NCI-H524 treated with DMSO at 0.1 percent for 48 hours (cell line): Measurements from ENCODE around the gene LRATD1.

ENCODE experiments used
- DNase-seq: peaks from one replicate; lab custom pipeline; 2025; lab: John Stamatoyannopoulos, UW

Gene LRATD1

GRCh38 chr2:14633461-14634181 is 1.1 kb downstream of the LRATD1 start:
- no peak for DNase-seq

- DNase-seq = no peak
Measured at GRCh38 chr2:14634182-14634488, 1.6 kb downstream of the LRATD1 start.

GRCh38 chr2:14634489-14635390 is 2.2 kb downstream of the LRATD1 start:
- peak; percentile 64 for DNase-seq

- DNase-seq = peak; percentile 65
Measured at GRCh38 chr2:14635391-14635871, 2.9 kb downstream of the LRATD1 start.

- DNase-seq = no peak
Measured at GRCh38 chr2:14638488-14638887, 6.0 kb downstream of the LRATD1 start.

GRCh38 chr2:14641116-14641515 is 8.6 kb downstream of the LRATD1 start:
- no peak for DNase-seq

GRCh38 chr2:14642499-14642898 is 10.0 kb downstream of the LRATD1 start:
- DNase-seq = no peak

- DNase-seq = no peak
Measured at GRCh38 chr2:14647714-14648113, 15.2 kb downstream of the LRATD1 start.

GRCh38 chr2:14650066-14650465 is 17.5 kb downstream of the LRATD1 start:
- DNase-seq = no peak

GRCh38 chr2:14654835-14655282 is 22.3 kb downstream of the LRATD1 start:
- no peak for DNase-seq

GRCh38 chr2:14656146-14656545 is 23.6 kb downstream of the LRATD1 start:
- no peak for DNase-seq

GRCh38 chr2:14661163-14661562 is 28.6 kb downstream of the LRATD1 start:
- DNase-seq = no peak

GRCh38 chr2:14673351-14673875 is 40.9 kb downstream of the LRATD1 start:
- DNase-seq = no peak

- no peak for DNase-seq
Measured at GRCh38 chr2:14675489-14675888, 43.0 kb downstream of the LRATD1 start.

GRCh38 chr2:14676371-14676770 is 43.9 kb downstream of the LRATD1 start:
- DNase-seq = no peak

- DNase-seq = no peak
Measured at GRCh38 chr2:14677039-14677438, 44.5 kb downstream of the LRATD1 start.

- DNase-seq = no peak
Measured at GRCh38 chr2:14678761-14679160, 46.2 kb downstream of the LRATD1 start.

GRCh38 chr2:14681608-14682007 is 49.1 kb downstream of the LRATD1 start:
- DNase-seq = no peak
